ENCODE results near the gene NPEPL1.

Gene NPEPL1

DNA sequence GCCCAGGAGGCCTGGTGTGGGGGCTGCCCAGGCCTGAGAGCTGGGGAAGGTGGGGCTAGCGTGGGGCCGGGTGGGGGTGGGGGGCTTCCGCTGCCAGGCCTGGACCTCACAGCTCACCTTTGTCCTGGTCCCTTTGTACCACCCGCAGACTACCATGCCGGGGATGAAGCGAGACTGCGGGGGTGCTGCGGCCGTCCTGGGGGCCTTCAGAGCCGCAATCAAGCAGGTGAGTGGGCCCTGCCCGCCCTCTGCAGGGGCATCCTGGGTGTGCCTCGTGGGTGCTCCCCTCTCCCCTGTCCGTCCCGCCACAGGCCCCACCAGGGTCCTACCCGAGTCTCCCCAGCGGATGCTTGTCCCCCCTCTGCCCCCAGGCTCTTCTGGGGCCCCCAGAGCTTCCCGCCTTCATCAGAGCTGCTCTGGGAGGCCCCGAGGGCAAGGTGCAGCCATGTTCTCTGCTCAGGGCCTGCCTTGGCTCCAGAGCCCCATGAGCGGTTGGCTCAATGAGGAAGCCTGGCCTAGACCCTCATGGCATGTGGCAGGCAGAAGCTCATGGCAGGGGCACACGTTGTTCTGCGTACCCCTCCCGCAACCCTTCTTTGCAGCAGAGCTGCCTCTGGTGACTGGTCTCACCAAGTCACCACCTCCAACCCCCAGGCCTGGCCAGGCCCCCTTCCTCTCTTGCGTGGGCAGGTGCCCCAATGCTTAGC is 14.5 kb downstream of the NPEPL1 start:
- no peak for TF ChIP-seq ZNF274 (IDR thresholded peaks at IDR 0.05; ENCODE audit: low read depth, low read length)
- H3K4me3 ChIP-seq (ENCODE audit: low read length), result no peak overlapping the region

DNA sequence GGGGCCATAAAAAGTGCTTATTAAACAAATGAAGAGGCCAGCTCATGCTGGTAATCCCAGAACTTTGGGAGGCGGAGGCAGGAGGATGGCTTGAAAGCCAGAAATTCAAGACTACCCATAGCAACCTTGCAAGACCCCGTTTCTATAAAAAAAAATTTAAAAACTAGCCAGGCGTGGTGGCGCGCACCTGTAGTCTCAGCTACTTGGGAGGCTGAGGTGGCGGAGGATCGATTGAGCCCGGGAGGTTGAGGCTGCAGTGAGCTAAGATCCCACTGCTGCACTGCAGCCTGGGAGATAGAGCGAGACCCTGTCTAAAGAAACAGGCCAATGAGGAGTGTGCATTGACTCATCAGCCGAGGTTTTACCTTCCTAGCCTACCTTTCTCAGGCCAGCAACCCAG is 15.2 kb downstream of the NPEPL1 start:
- no peak for TF ChIP-seq ZNF274 (IDR thresholded peaks at IDR 0.05; ENCODE audit: low read depth, low read length)
- H3K4me3 ChIP-seq (ENCODE audit: low read length), result no peak overlapping the region

DNA sequence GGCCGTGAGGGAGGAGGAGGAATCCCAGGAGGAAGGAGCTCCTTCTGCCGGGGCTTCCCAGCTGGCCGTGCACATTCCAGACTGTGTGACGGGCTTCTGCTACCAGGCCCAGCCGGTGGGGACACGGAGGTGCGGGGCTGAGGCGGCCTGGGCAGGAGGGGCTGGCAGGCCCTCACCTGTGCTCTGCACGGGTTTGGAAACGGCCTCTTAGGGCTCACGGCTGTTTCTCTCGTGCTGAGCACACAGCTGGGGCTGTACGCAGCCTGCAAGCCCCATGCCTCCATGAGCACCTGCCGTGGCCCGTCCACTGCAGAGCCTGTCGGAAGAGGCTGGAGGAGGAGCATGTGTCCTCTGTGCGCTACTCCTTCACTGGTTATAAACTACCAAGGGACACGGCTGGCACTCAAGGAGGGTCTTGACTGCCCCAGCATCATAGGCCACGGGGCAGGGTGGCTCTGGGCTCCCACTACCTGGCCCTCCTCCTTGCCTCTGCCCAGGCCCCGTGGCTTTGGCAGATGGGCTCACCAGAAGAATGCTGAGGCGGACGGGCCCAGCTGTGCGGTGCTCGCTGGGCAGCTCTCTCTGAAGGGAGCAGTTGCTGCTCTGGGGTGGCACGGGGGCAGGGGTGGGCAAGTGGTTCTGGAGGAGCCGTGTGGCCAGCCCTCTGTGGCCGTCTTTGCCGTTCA is 15.8 kb downstream of the NPEPL1 start:
- no peak for TF ChIP-seq ZNF274 (IDR thresholded peaks at IDR 0.05; ENCODE audit: low read depth, low read length)

DNA sequence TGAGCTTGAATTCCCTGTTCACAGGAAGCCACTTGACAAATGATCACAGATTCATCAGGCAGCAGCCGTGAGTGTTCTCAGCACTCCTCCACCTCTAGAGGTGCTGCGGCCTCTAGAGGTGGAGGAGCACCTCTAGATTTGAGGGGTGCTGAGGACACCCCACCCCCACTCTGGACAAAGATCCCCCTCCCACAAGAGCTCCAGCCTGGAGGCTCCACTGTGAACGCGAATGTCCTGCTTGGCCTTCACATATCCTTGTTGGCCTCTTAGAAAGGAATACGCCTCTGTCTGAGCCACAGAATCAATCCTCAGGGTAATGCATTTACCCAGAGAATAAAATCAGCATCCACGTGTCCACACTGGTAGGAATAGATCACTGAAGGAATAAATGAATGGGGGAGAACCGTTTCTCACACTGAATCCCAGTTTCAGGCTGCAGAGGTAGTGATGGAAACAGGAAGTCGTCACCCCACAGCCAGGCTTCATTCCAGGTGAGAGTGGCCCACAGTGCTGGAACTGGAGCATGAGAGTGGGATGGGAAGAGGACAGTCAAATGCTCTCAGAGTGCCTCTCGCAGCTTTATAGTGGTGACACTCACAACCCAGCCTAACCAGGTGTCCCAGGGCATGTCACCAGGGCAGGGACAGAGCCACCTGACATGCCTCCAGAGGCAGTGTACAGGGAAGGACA is 16.6 kb downstream of the NPEPL1 start:
- no peak for TF ChIP-seq ZNF274 (IDR thresholded peaks at IDR 0.05; ENCODE audit: low read depth, low read length)
- no peak overlapping the region for H3K4me3 ChIP-seq (ENCODE audit: low read length)

More for the DNA sequence above, 15.8 kb downstream of the NPEPL1 start:
- H3K4me3 ChIP-seq (ENCODE audit: low read length), result no peak overlapping the region

DNA sequence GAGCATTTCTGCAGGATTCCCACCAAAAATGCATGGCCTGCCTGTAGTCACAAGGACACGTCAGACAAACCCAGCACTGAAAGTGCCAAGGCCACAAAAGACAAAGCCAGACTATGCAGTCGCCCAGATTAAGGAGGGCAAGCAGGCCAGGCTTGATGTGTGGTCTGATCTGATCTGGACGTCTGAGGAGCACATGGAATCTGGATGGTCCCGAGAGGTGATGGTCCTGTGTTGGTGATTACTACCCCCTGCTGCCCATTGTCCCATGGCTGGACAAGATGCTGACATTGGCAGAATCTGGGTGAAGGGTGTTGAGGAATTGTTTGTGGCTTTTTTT is 17.1 kb downstream of the NPEPL1 start:
- H3K4me3 ChIP-seq (ENCODE audit: low read length), result no peak overlapping the region
- TF ChIP-seq ZNF274 (IDR thresholded peaks at IDR 0.05; ENCODE audit: low read depth, low read length), result no peak

DNA sequence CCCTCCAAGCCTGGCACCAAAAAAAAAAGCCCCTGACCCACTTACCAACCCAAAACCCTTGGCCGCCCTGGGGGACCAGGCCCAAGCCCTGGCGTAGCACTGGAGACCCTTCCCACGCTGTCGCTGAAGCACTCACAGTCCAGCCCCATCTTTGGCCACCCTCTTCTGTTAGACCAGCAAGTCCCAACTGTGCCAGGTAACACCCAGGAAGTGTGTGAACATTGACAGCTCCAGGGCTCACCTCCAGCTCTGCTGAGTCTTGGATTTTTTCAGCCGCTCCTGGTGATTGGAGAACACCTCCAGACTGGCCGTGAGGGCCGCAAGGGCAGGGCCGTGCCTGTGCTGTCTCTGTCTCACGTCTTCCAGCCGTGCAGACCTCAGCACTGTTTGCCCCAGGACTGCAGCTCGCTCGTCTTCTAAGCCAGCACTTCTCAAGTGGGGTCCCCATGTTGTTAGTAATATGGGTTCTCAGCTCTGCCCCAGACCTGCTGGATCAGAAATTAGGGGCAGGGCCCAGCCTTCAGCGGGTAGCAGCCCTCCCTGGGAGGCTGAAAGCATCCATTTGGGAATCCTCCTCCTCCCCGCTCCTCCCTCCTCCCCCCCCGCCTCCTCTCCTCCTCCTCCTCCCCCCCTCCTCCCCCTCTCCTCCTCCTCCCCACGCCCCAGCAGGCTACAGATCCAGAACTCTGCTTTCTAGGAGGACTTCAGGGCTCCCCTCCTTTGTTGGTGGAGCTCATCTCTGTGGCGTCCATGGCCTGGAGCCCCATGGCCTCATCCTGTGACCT is 18.1 kb downstream of the NPEPL1 start:
- TF ChIP-seq ZNF274 (IDR thresholded peaks at IDR 0.05; ENCODE audit: low read depth, low read length), result no peak
- H3K4me3 ChIP-seq (ENCODE audit: low read length), result no peak overlapping the region

DNA sequence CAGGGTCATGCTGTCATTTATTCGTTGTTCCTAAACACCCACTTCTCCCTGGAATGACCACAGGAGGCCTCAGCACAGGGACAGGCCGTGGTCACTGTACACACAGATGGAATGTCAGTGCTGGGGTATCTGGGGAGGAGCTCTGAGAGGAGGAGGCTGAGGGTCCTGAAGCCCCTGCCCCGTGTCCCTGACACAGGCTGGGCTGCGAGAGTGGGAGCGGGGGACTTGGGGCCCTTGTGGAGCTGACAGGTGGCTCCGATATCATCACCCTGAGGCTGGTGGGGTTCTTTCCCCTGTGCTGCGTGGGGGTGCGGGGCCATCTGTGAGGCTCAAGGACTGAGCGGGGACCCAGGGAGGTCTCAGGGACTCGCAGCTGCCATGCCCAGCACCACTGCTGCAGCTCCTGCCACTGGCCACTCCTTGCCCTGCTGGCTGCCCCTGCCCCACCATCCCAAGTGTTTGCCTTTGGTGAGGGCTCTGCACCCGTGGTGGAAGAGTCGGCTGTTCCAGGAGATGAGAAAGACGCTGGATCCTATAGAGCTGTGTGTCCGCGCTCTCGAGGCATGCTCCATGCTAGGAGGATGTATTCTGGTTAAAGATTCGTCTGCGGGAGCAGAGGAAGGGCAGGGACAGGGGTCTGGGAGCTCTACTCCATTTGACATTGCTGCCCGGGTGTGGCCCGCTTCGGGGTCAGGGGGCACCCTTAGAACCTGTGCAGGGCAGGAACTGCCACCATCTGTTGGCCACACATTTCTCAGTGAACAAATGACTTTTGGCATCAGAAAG is 18.9 kb downstream of the NPEPL1 start:
- H3K4me3 ChIP-seq (ENCODE audit: low read length), result no peak overlapping the region
- no peak for TF ChIP-seq ZNF274 (IDR thresholded peaks at IDR 0.05; ENCODE audit: low read depth, low read length)

DNA sequence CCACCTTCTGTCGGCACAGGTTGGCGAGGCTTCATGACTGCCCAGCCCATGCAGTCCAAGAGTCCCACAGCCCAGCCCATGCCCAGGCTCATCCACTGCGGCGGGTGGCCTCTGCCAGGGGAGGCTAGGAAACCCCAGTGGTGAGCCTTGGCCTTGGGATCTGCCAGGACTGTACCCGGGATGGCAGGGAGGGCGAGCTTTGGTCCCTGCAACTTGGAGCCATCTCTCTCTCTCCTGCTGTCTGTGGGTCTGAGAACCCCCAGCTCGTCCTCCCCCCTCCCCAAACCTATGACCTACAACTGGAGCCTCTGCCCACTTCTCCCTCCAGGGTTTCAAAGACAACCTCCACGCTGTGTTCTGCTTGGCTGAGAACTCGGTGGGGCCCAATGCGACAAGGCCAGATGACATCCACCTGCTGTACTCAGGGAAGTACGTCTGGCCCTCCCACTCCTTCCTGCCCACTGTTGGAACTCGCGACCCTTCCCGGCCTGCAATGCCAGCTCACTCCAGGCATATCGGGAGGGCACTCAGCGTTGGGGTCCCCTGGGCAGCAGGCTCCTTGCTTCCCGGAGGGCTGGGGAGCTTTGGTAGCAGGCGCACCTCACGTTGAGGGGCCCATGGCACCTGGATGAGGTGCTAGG is 19.7 kb downstream of the NPEPL1 start:
- no peak overlapping the region for H3K4me3 ChIP-seq (ENCODE audit: low read length)
- no peak for TF ChIP-seq ZNF274 (IDR thresholded peaks at IDR 0.05; ENCODE audit: low read depth, low read length)

DNA sequence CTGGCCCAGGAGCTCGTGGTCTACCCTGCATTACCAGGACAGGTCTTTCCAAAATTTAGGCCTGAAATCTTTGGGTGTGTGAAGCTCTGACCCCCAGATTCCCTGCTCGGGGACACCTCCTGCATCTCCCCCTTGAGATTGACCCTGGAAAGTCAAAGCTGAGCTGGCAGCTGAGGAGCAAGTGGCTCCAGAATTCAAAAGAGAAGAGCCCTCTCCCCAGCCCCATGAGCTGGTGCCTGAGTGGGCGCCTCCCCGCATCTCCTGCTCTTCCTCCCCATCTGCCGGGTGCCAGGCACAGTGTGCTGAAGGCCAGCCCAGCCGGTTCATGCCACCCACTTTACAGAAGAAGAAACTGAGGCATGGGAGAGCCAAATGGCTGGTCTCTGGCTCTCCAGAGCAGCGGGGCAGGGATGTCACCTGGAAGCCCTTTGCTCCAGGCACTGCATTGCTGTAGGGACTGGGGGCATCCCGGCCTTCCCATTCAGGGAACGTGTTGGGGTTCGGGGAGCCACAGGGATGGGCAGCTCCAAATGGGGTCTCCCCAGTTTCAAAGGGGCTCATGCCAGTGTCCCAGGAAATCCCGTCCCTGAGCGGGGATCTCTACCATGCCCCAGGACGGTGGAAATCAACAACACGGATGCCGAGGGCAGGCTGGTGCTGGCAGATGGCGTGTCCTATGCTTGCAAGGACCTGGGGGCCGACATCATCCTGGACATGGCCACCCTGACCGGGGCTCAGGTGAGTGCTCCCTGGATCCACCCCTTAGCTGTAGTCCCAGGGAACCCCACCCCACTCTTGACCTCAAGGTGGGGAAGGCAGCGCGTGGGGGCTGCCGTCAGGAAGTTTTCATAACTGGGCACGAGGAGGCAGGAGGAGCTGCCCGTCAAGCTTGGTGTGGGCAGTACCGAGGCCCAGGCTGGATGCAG is 20.5 kb downstream of the NPEPL1 start:
- no peak overlapping the region for H3K4me3 ChIP-seq (ENCODE audit: low read length)
- TF ChIP-seq ZNF274 (IDR thresholded peaks at IDR 0.05; ENCODE audit: low read depth, low read length), result no peak

DNA sequence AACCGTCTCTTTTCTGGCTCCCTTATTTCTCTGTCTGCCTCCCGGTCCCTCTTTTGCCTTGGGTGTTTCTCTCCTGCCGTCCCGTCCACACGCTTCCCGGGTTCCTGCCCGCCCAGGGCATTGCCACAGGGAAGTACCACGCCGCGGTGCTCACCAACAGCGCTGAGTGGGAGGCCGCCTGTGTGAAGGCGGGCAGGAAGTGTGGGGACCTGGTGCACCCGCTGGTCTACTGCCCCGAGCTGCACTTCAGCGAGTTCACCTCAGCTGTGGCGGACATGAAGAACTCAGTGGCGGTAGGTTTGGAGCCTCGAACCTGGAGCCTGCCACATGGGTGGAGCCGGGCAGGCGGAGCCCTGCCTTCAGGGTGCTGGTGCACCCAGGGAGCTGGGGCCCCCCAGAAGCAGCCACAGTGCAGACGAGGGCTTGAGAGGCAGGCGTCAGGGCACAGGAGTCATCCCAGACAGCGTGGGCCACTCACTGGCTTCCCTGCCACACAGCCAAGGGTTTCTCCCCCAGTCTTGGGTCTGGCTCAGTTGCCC is 21.3 kb downstream of the NPEPL1 start:
- no peak for TF ChIP-seq ZNF274 (IDR thresholded peaks at IDR 0.05; ENCODE audit: low read depth, low read length)
- H3K4me3 ChIP-seq (ENCODE audit: low read length), result no peak overlapping the region

DNA sequence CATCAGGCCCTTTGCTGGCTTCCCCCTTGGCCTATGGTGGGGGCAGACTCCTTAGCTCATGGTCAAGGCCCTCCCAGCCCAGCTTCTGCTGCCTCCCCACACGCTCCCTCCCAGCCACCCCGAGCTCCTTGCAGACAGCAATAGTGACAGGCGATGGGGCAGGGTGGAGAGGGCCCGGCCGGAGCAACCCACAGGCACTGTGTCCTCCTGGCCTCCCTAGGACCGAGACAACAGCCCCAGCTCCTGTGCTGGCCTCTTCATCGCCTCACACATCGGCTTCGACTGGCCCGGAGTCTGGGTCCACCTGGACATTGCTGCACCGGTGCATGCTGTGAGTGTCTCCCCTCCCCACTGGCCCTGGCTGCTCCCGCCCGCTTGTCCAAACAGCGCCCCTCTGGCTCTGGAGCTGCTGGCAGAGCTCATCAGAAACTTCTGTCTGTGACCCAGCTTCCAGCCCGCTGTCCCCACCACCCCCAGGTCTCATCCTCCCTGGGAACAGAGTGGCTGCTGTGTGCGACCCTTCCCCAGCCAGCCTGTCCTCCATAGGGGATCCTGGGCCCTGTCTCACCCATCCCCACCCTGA is 21.8 kb downstream of the NPEPL1 start:
- no peak overlapping the region for H3K4me3 ChIP-seq (ENCODE audit: low read length)
- TF ChIP-seq ZNF274 (IDR thresholded peaks at IDR 0.05; ENCODE audit: low read depth, low read length), result no peak

DNA sequence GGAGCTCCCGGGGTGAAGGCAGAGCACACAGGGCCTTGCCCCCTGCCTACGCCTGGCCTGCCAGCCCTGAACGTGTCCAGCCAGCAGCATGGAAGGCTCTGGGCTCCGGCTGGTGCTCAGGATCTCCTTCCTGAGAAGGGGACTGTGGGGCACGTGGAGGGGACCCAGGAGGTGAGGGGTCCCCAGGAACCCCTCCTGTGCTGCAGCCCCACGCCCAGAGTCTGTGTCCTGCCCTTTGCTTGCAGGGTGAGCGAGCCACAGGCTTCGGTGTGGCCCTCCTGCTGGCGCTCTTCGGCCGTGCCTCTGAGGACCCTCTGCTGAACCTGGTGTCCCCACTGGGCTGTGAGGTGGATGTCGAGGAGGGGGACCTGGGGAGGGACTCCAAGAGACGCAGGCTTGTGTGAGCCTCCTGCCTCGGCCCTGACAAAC is 22.3 kb downstream of the NPEPL1 start:
- no peak for TF ChIP-seq ZNF274 (IDR thresholded peaks at IDR 0.05; ENCODE audit: low read depth, low read length)
- no peak overlapping the region for H3K4me3 ChIP-seq (ENCODE audit: low read length)

All from GM08714 (cell line).